SK-N-SH (cell line): ENCODE results near the gene DUSP1. TPM values are rescaled to one million over a fixed set of nuclear protein-coding genes. Genes with fewer than 3 reads are reported as not detected.

Experiments used
- CTCF ChIA-PET: fragments of 300-600, 350-600 bp; formaldehyde crosslinking; extraction: SDS; loops from one replicate; lab custom pipeline; 2021; lab: Yijun Ruan, JAX
- POLR2A ChIA-PET: fragments of 350-600 bp; sonication (Branson Sonifier 250); formaldehyde crosslinking; extraction: SDS; loops from one replicate; lab custom pipeline; 2020; ENCODE audit warnings: antibody characterized with exemption, inconsistent platforms; lab: Yijun Ruan, JAX
- DNase-seq: peaks from one replicate; pipeline ENCODE4 v3.0.0; 2012
- H2AFZ ChIP-seq: fragments of 200-600 bp; sonication (generic); 2 replicates; pipeline ENCODE4 v1.8.1; 2016; ENCODE audit warnings: antibody characterized with exemption, mild to moderate bottlenecking, low read depth
- H3F3A ChIP-seq: fragments of 200-600 bp; sonication (generic); replicated peaks from 2 replicates; pipeline ENCODE3; 2016; ENCODE audit warnings: antibody characterized with exemption, mild to moderate bottlenecking; ENCODE audit not compliant: insufficient read depth
- H3K27ac ChIP-seq, 2 experiments: fragments of 200-500 bp in 1 of 2; fragments of 200-600 bp in 1 of 2; sonication (Bioruptor generic) in 1 of 2; sonication (generic), shearing (Covaris generic) in 1 of 2; 2 replicates each; pipeline versions ENCODE4 v1.5.1 to v1.6.1; 2014 to 2016; ENCODE audit warnings: low read depth in 2 of 2, inconsistent platforms in 1 of 2, low read length in 1 of 2, mild to moderate bottlenecking in 1 of 2, mixed read lengths in 1 of 2
- H3K27me3 ChIP-seq: fragments of 200-600 bp; sonication (generic), shearing (Covaris generic); 2 replicates; pipeline ENCODE4 v1.6.1; 2016; ENCODE audit warnings: mixed run types; ENCODE audit not compliant: insufficient read depth
- H3K36me3 ChIP-seq, 2 experiments: fragments of 200-500 bp in 1 of 2; fragments of 200-600 bp in 1 of 2; sonication (Bioruptor generic) in 1 of 2; sonication (generic) in 1 of 2; replicated peaks in 1 of 2; 2 replicates each; pipeline versions ENCODE3 to v1.5.1; 2014 to 2016; ENCODE audit warnings: low read length in 1 of 2, mild to moderate bottlenecking in 1 of 2; ENCODE audit not compliant: insufficient read depth in 2 of 2, control insufficient read depth in 1 of 2
- H3K4me1 ChIP-seq, 2 experiments: fragments of 200-500 bp in 1 of 2; fragments of 200-600 bp in 1 of 2; sonication (Bioruptor generic) in 1 of 2; sonication (generic), shearing (Covaris generic) in 1 of 2; 2 replicates each; pipeline versions ENCODE4 v1.5.1 to v1.6.1; 2014 to 2016; ENCODE audit warnings: low read depth in 1 of 2, low read length in 1 of 2, mixed run types in 1 of 2; ENCODE audit not compliant: insufficient read depth in 2 of 2, control insufficient read depth in 1 of 2
- H3K4me2 ChIP-seq: fragments of 200-600 bp; sonication (generic), shearing (Covaris generic); 2 replicates; pipeline ENCODE4 v1.6.1; 2017; ENCODE audit warnings: mixed run types
- H3K4me3 ChIP-seq, 2 experiments: fragments of 200-500 bp in 1 of 2; fragments of 200-600 bp in 1 of 2; sonication (Bioruptor generic) in 1 of 2; sonication (generic), shearing (Covaris generic) in 1 of 2; 2 replicates each; pipeline versions ENCODE4 v1.5.1 to v1.8.1; 2014 to 2016; ENCODE audit warnings: low read depth in 2 of 2, inconsistent platforms in 1 of 2, low read length in 1 of 2, mild to moderate bottlenecking in 1 of 2, mixed read lengths in 1 of 2, moderate library complexity in 1 of 2
- H3K79me2 ChIP-seq: fragments of 200-600 bp; sonication (generic); 2 replicates; pipeline ENCODE4 v1.8.1; 2017; ENCODE audit warnings: mild to moderate bottlenecking; ENCODE audit not compliant: insufficient read depth
- H3K9ac ChIP-seq: fragments of 200-600 bp; sonication (generic); 2 replicates; pipeline ENCODE4 v1.6.1; 2017; ENCODE audit warnings: mixed run types
- H3K9me2 ChIP-seq: fragments of 200-600 bp; sonication (generic); 2 replicates; pipeline ENCODE4 v1.6.1; 2017; ENCODE audit warnings: mixed run types
- H3K9me3 ChIP-seq: fragments of 200-600 bp; sonication (generic); 2 replicates; pipeline ENCODE4 v1.6.1; 2017; ENCODE audit warnings: mixed run types, mild to moderate bottlenecking, moderate library complexity
- H4K20me1 ChIP-seq: fragments of 200-600 bp; sonication (generic); 2 replicates; pipeline ENCODE4 v1.6.1; 2017; ENCODE audit warnings: mild to moderate bottlenecking, mixed run types; ENCODE audit not compliant: insufficient read depth
- FOSL2 ChIP-seq: IDR thresholded peaks from 2 replicates; pipeline ENCODE4 v1.4.0; 2012; ENCODE audit warnings: low read depth, mild to moderate bottlenecking, moderate library complexity, borderline replicate concordance
- FOXM1 ChIP-seq: IDR thresholded peaks from 2 replicates; pipeline ENCODE4 v1.4.0; 2012; ENCODE audit warnings: low read depth, mild to moderate bottlenecking
- MXI1 ChIP-seq: IDR thresholded peaks from 2 replicates; pipeline ENCODE4 v1.6.1; 2012; ENCODE audit warnings: mild to moderate bottlenecking, low read depth, low read length, improper control_type of control experiment
- NRF1 ChIP-seq: IDR thresholded peaks from 2 replicates; pipeline ENCODE4 v1.6.1; 2012; ENCODE audit warnings: low read depth, mild to moderate bottlenecking, low read length
- RCOR1 ChIP-seq: fragments of 150-350 bp; IDR thresholded peaks from 2 replicates; pipeline ENCODE4 v1.6.1; 2017; ENCODE audit warnings: antibody characterized with exemption, low read length
- RXRA ChIP-seq: IDR thresholded peaks from 2 replicates; pipeline ENCODE4 v1.4.0; 2012; ENCODE audit warnings: low read depth, mild to moderate bottlenecking, borderline replicate concordance
- TAF1 ChIP-seq: IDR thresholded peaks from 2 replicates; pipeline ENCODE4 v1.6.1; 2012; ENCODE audit warnings: low read depth, mild to moderate bottlenecking, low read length, moderate library complexity, borderline replicate concordance
- USF1 ChIP-seq: IDR thresholded peaks from 2 replicates; pipeline ENCODE4 v1.4.0; 2012; ENCODE audit warnings: low read depth, borderline replicate concordance
- WGBS: methylation state at CpG from one replicate; pipeline ENCODE4 v1.1.6; 2017; ENCODE audit warnings: low lambda C conversion rate; 5-methylcytosine and 5-hydroxymethylcytosine counted together
- polyA plus RNA-seq, 3 experiments: library from polyadenylated mRNA; depleted of rRNA; stranded (reverse); fragments of >200 nt; gene quantifications; 2 replicates each; pipeline ENCODE4 v1.2.3, GENCODE V29; 2012

Gene DUSP1
- polyA plus RNA-seq, 1 of the 3 experiments (the other 2 are of a cell fraction): 455 TPM

DNA sequence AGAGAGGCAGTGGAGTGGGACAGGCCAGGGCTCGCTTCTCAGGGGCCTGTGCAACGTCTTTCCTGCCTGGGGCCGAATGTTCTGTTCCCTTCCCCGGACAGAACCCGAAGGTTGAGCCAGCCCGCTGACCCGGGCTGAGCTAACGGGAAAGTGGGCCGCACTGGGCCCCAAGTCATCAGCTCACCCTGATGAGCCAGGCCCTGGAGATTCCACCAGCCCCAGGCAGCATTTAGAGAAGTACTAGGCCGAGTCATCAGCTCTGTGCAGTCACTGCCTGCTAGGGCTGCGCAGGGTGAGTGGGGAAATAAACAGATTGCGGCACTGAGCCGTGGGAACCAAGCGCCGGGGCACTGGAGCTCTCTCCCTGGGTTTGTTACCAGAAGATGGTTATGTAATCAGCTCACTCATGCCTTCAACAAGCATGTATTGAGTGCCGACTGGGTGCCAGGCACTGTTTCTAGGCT, 29.1 kb upstream of the DUSP1 start:
- no peak overlapping the region for H2AFZ ChIP-seq
- H4K20me1 ChIP-seq: no peaks in the 10 kb centered on the region
- H3K4me2 ChIP-seq: no peak overlapping the region; the same call in 1 of the 2 replicates
- 84% methylated on average over 10 of the region's 16 CpGs for WGBS
- ChIA-PET CTCF (interaction anchor here (0.7 to 0.9 kb wide), 2 partner anchors 27 to 29 kb away, joined by 3 read pairs; partner anchors contain the start of gene DUSP1), POLR2A (no interaction called here)
- no peaks in the 10 kb centered on the region for H3K79me2 ChIP-seq
- no peaks in the 10 kb centered on the region for H3K27me3 ChIP-seq
- no peak overlapping the region for H3K4me3 ChIP-seq
- DNase-seq: no peak
- no peaks in the 10 kb centered on the region for H3K9me3 ChIP-seq
- H3K4me1 ChIP-seq: peaks cover 0 to 30% of the 10 kb centered on the region in 2 experiments; a peak in 2 of 4 replicates
- H3K9me2 ChIP-seq: no peaks in the 10 kb centered on the region
- H3F3A ChIP-seq: peaks cover 25% of the 10 kb centered on the region
- peak overlapping the region in 1 of 2 experiments; percentile 79; a peak in 2 of 4 replicates for H3K27ac ChIP-seq
- peak overlapping the region; percentile 41 for H3K9ac ChIP-seq
- H3K36me3 ChIP-seq: no peaks in the 10 kb centered on the region
- TF ChIP-seq FOSL2 (peak; percentile 43; the same call in 1 of the 2 replicates), USF1 (no peak)
- TF ChIP-seq, all 33 proteins: peak for 1

- H3K9me2 ChIP-seq: no peaks in the 10 kb centered on the region
- H3K4me3 ChIP-seq: no peak overlapping the region
- no peaks in the 10 kb centered on the region for H3K9me3 ChIP-seq
- peaks cover 25% of the 10 kb centered on the region for H3F3A ChIP-seq
- 93% methylated on average over 6 of the region's 6 CpGs for WGBS
- H3K36me3 ChIP-seq: no peaks in the 10 kb centered on the region
- TF ChIP-seq NRF1 (no peak), RCOR1 (no peak), MXI1 (no peak), USF1 (no peak), FOXM1 (no peak), RXRA (no peak), TAF1 (no peak)
- peak overlapping the region in 1 of 2 experiments; percentile 79; a peak in 2 of 4 replicates for H3K27ac ChIP-seq
- no peak overlapping the region for H2AFZ ChIP-seq
- H3K9ac ChIP-seq: no peak overlapping the region
- peaks cover 0 to 30% of the 10 kb centered on the region in 2 experiments; a peak in 2 of 4 replicates for H3K4me1 ChIP-seq
- ChIA-PET CTCF (no interaction called here), POLR2A (no interaction called here)
- no peaks in the 10 kb centered on the region for H3K79me2 ChIP-seq
- no peaks in the 10 kb centered on the region for H4K20me1 ChIP-seq
- no peak overlapping the region for H3K4me2 ChIP-seq
- no peaks in the 10 kb centered on the region for H3K27me3 ChIP-seq
- no peak for DNase-seq
These were observed 28.4 kb upstream of the DUSP1 start for GRCh38 chr5:172799416-172799815.
